SK-N-SH (cell line): ENCODE measurements around the gene RALGDS. TPM values are rescaled to one million over a fixed set of nuclear protein-coding genes. Genes with fewer than 3 reads are reported as not detected.

Experiments
- CTCF ChIA-PET: fragments of 300-600, 350-600 bp; formaldehyde crosslinking; extraction: SDS; loops from one replicate; lab custom pipeline; 2021; lab: Yijun Ruan, JAX
- POLR2A ChIA-PET: fragments of 350-600 bp; sonication (Branson Sonifier 250); formaldehyde crosslinking; extraction: SDS; loops from one replicate; lab custom pipeline; 2020; ENCODE audit warnings: antibody characterized with exemption, inconsistent platforms; lab: Yijun Ruan, JAX
- DNase-seq: peaks from one replicate; pipeline ENCODE4 v3.0.0; 2012
- H2AFZ ChIP-seq: fragments of 200-600 bp; sonication (generic); 2 replicates; pipeline ENCODE4 v1.8.1; 2016; ENCODE audit warnings: antibody characterized with exemption, mild to moderate bottlenecking, low read depth
- H3F3A ChIP-seq: fragments of 200-600 bp; sonication (generic); replicated peaks from 2 replicates; pipeline ENCODE3; 2016; ENCODE audit warnings: antibody characterized with exemption, mild to moderate bottlenecking; ENCODE audit not compliant: insufficient read depth
- H3K27ac ChIP-seq, 2 experiments: fragments of 200-500 bp in 1 of 2; fragments of 200-600 bp in 1 of 2; sonication (Bioruptor generic) in 1 of 2; sonication (generic), shearing (Covaris generic) in 1 of 2; 2 replicates each; pipeline versions ENCODE4 v1.5.1 to v1.6.1; 2014 to 2016; ENCODE audit warnings: low read depth in 2 of 2, inconsistent platforms in 1 of 2, low read length in 1 of 2, mild to moderate bottlenecking in 1 of 2, mixed read lengths in 1 of 2
- H3K27me3 ChIP-seq: fragments of 200-600 bp; sonication (generic), shearing (Covaris generic); 2 replicates; pipeline ENCODE4 v1.6.1; 2016; ENCODE audit warnings: mixed run types; ENCODE audit not compliant: insufficient read depth
- H3K36me3 ChIP-seq, 2 experiments: fragments of 200-500 bp in 1 of 2; fragments of 200-600 bp in 1 of 2; sonication (Bioruptor generic) in 1 of 2; sonication (generic) in 1 of 2; replicated peaks in 1 of 2; 2 replicates each; pipeline versions ENCODE3 to v1.5.1; 2014 to 2016; ENCODE audit warnings: low read length in 1 of 2, mild to moderate bottlenecking in 1 of 2; ENCODE audit not compliant: insufficient read depth in 2 of 2, control insufficient read depth in 1 of 2
- H3K4me1 ChIP-seq, 2 experiments: fragments of 200-500 bp in 1 of 2; fragments of 200-600 bp in 1 of 2; sonication (Bioruptor generic) in 1 of 2; sonication (generic), shearing (Covaris generic) in 1 of 2; 2 replicates each; pipeline versions ENCODE4 v1.5.1 to v1.6.1; 2014 to 2016; ENCODE audit warnings: low read depth in 1 of 2, low read length in 1 of 2, mixed run types in 1 of 2; ENCODE audit not compliant: insufficient read depth in 2 of 2, control insufficient read depth in 1 of 2
- H3K4me2 ChIP-seq: fragments of 200-600 bp; sonication (generic), shearing (Covaris generic); 2 replicates; pipeline ENCODE4 v1.6.1; 2017; ENCODE audit warnings: mixed run types
- H3K4me3 ChIP-seq, 2 experiments: fragments of 200-500 bp in 1 of 2; fragments of 200-600 bp in 1 of 2; sonication (Bioruptor generic) in 1 of 2; sonication (generic), shearing (Covaris generic) in 1 of 2; 2 replicates each; pipeline versions ENCODE4 v1.5.1 to v1.8.1; 2014 to 2016; ENCODE audit warnings: low read depth in 2 of 2, inconsistent platforms in 1 of 2, low read length in 1 of 2, mild to moderate bottlenecking in 1 of 2, mixed read lengths in 1 of 2, moderate library complexity in 1 of 2
- H3K79me2 ChIP-seq: fragments of 200-600 bp; sonication (generic); 2 replicates; pipeline ENCODE4 v1.8.1; 2017; ENCODE audit warnings: mild to moderate bottlenecking; ENCODE audit not compliant: insufficient read depth
- H3K9ac ChIP-seq: fragments of 200-600 bp; sonication (generic); 2 replicates; pipeline ENCODE4 v1.6.1; 2017; ENCODE audit warnings: mixed run types
- H3K9me2 ChIP-seq: fragments of 200-600 bp; sonication (generic); 2 replicates; pipeline ENCODE4 v1.6.1; 2017; ENCODE audit warnings: mixed run types
- H3K9me3 ChIP-seq: fragments of 200-600 bp; sonication (generic); 2 replicates; pipeline ENCODE4 v1.6.1; 2017; ENCODE audit warnings: mixed run types, mild to moderate bottlenecking, moderate library complexity
- H4K20me1 ChIP-seq: fragments of 200-600 bp; sonication (generic); 2 replicates; pipeline ENCODE4 v1.6.1; 2017; ENCODE audit warnings: mild to moderate bottlenecking, mixed run types; ENCODE audit not compliant: insufficient read depth
- ELF1 ChIP-seq: IDR thresholded peaks from 2 replicates; pipeline ENCODE4 v1.4.0; 2012
- EP300 ChIP-seq, 2 experiments: IDR thresholded peaks; 2 replicates each; pipeline versions ENCODE4 v1.4.0 to v1.6.1; 2012; ENCODE audit warnings: borderline replicate concordance in 1 of 2, low read depth in 1 of 2, low read length in 1 of 2
- EZH2phosphoT487 ChIP-seq: fragments of 200-600 bp; sonication (generic); IDR thresholded peaks from 2 replicates; pipeline ENCODE4 v1.6.1; 2017; ENCODE audit warnings: low read depth, mixed run types, mild to moderate bottlenecking, antibody characterized with exemption, moderate library complexity, borderline replicate concordance
- FOXJ3 ChIP-seq: sonication (generic); formaldehyde crosslinking; IDR thresholded peaks from 2 replicates; pipeline ENCODE4 v1.5.1; 2020; ENCODE audit warnings: mild to moderate bottlenecking, missing genetic modification reagents
- FOXM1 ChIP-seq: IDR thresholded peaks from 2 replicates; pipeline ENCODE4 v1.4.0; 2012; ENCODE audit warnings: low read depth, mild to moderate bottlenecking
- IRF3 ChIP-seq: fragments of 150-350 bp; IDR thresholded peaks from 2 replicates; pipeline ENCODE4 v1.6.1; 2016; ENCODE audit warnings: mild to moderate bottlenecking, low read depth, low read length
- MEF2A ChIP-seq: IDR thresholded peaks from 2 replicates; pipeline ENCODE4 v1.4.0; 2012; ENCODE audit warnings: low read depth, borderline replicate concordance
- NRF1 ChIP-seq: IDR thresholded peaks from 2 replicates; pipeline ENCODE4 v1.6.1; 2012; ENCODE audit warnings: low read depth, mild to moderate bottlenecking, low read length
- PBX3 ChIP-seq: IDR thresholded peaks from 2 replicates; pipeline ENCODE4; 2012
- RAD21 ChIP-seq: IDR thresholded peaks from 2 replicates; pipeline ENCODE4 v1.6.1; 2012; ENCODE audit warnings: mild to moderate bottlenecking, low read length
- RXRA ChIP-seq: IDR thresholded peaks from 2 replicates; pipeline ENCODE4 v1.4.0; 2012; ENCODE audit warnings: low read depth, mild to moderate bottlenecking, borderline replicate concordance
- SMC3 ChIP-seq: IDR thresholded peaks from 2 replicates; pipeline ENCODE4 v1.6.1; 2012; ENCODE audit warnings: low read depth, low read length, improper control_type of control experiment
- TCF12 ChIP-seq: IDR thresholded peaks from 2 replicates; pipeline ENCODE4 v1.4.0; 2012
- TEAD4 ChIP-seq: IDR thresholded peaks from 2 replicates; pipeline ENCODE4 v1.4.0; 2012; ENCODE audit warnings: mild to moderate bottlenecking, borderline replicate concordance; ENCODE audit not compliant: insufficient read depth
- USF2 ChIP-seq: fragments of 150-350 bp; IDR thresholded peaks from 2 replicates; pipeline ENCODE4 v1.6.1; 2017; ENCODE audit warnings: antibody characterized with exemption, low read length, low read depth, borderline replicate concordance
- ZBTB33 ChIP-seq: IDR thresholded peaks from 2 replicates; pipeline ENCODE4 v1.4.0; 2012; ENCODE audit warnings: low read depth, borderline replicate concordance
- WGBS: methylation state at CpG from one replicate; pipeline ENCODE4 v1.1.6; 2017; ENCODE audit warnings: low lambda C conversion rate; 5-methylcytosine and 5-hydroxymethylcytosine counted together
- polyA plus RNA-seq, 3 experiments: library from polyadenylated mRNA; depleted of rRNA; stranded (reverse); fragments of >200 nt; gene quantifications; 2 replicates each; pipeline ENCODE4 v1.2.3, GENCODE V29; 2012

RALGDS gene
- polyA plus RNA-seq, 1 of the 3 experiments (the other 2 are of a cell fraction): 64.7 TPM

GRCh38 chr9:133151601-133152525, 30.8 kb upstream of the RALGDS start:
- Histone ChIP-seq H3K79me2 (peaks cover 9% of the 10 kb centered on the region; the same call in 1 of the 2 replicates), H3K9ac (no peak overlapping the region), H3K9me2 (no peaks in the 10 kb centered on the region), H3K9me3 (no peaks in the 10 kb centered on the region), H3K4me1 (peaks cover 0 to 14% of the 10 kb centered on the region in 2 experiments; a peak in 2 of 4 replicates), H3K27me3 (no peaks in the 10 kb centered on the region), H2AFZ (no peak overlapping the region), H3F3A (peaks cover 9% of the 10 kb centered on the region), H3K4me3 (no peak overlapping the region), H3K27ac (no peak overlapping the region), H3K4me2 (no peak overlapping the region), H3K36me3 (no peaks in the 10 kb centered on the region), H4K20me1 (peaks cover 6% of the 10 kb centered on the region)
- CTCF ChIA-PET: interaction anchor here (1.5 to 11.6 kb wide), 4 partner anchors 8 to 124 kb away, joined by 4 to 810 read pairs (median 129); partner anchors contain the start of genes GTF3C5 and RALGDS
- 87% methylated on average over 11 of the region's 14 CpGs for WGBS
- POLR2A ChIA-PET: no interaction called here
- TF ChIP-seq EP300 (IDR thresholded peaks at IDR 0.05; ENCODE audit: borderline replicate concordance in 1 of 2, low read depth in 1 of 2, low read length in 1 of 2) (no peak), PBX3 (no peak), ELF1 (no peak), RAD21 (no peak), SMC3 (no peak), TEAD4 (no peak), FOXM1 (no peak), RXRA (no peak), MEF2A (no peak), EZH2phosphoT487 (no peak), FOXJ3 (CRISPR knock-in tag) (no peak), ZBTB33 (no peak), USF2 (no peak), TCF12 (no peak), IRF3 (no peak), NRF1 (no peak)
- no peak for DNase-seq
